GM12878 (cell line): ENCODE measurements around the gene CA11. TPM values are rescaled to one million over a fixed set of nuclear protein-coding genes. Genes with fewer than 3 reads are reported as not detected.

Experiments
- BHLHE40 ChIP-seq, 2 experiments: fragments of 450-650 bp in 1 of 2; IDR thresholded peaks; 2 replicates each; pipeline ENCODE4 v1.6.1; 2011 to 2017; ENCODE audit warnings: low read depth in 2 of 2, borderline replicate concordance in 1 of 2, improper control_type of control experiment in 1 of 2, low read length in 1 of 2, mild to moderate bottlenecking in 1 of 2
- CEBPB ChIP-seq, 2 experiments: fragments of 150-350 bp in 1 of 2; IDR thresholded peaks; 2 replicates each; pipeline ENCODE4 v1.6.1; 2012 to 2014; ENCODE audit warnings: low read depth in 2 of 2, low read length in 2 of 2, borderline replicate concordance in 1 of 2, inconsistent platforms in 1 of 2
- CHD1 ChIP-seq: IDR thresholded peaks from 2 replicates; pipeline ENCODE4 v1.6.1; 2012; ENCODE audit warnings: low read depth, low read length, improper control_type of control experiment
- DPF2 ChIP-seq: fragments of 450-650 bp; IDR thresholded peaks from 2 replicates; pipeline ENCODE4 v1.6.1; 2017; ENCODE audit warnings: mild to moderate bottlenecking
- EP300 ChIP-seq, 2 experiments: fragments of 150-350 bp in 1 of 2; IDR thresholded peaks; 2 replicates each; pipeline ENCODE4 v1.6.1; 2011 to 2012; ENCODE audit warnings: low read depth in 2 of 2, low read length in 2 of 2, borderline replicate concordance in 1 of 2, improper control_type of control experiment in 1 of 2, inconsistent platforms in 1 of 2; ENCODE audit not compliant: control insufficient read depth in 1 of 2
- ESRRA ChIP-seq: IDR thresholded peaks from 2 replicates; pipeline ENCODE4 v1.6.1; 2012; ENCODE audit warnings: mild to moderate bottlenecking, low read length, improper control_type of control experiment
- HDAC6 ChIP-seq: fragments of 200-600 bp; sonication (generic); IDR thresholded peaks from one replicate; pipeline ENCODE4 v1.8.0; 2017; ENCODE audit warnings: antibody characterized with exemption; ENCODE audit not compliant: unreplicated experiment
- MEF2A ChIP-seq: IDR thresholded peaks from 2 replicates; pipeline ENCODE4 v1.6.1; 2011; ENCODE audit warnings: low read depth, mild to moderate bottlenecking, low read length, moderate library complexity; ENCODE audit not compliant: insufficient read depth
- MTA3 ChIP-seq: IDR thresholded peaks from 2 replicates; pipeline ENCODE4 v1.6.1; 2012; ENCODE audit warnings: low read length, inconsistent platforms, borderline replicate concordance
- NFIC ChIP-seq: IDR thresholded peaks from 2 replicates; pipeline ENCODE4 v1.6.1; 2012; ENCODE audit warnings: low read depth, mild to moderate bottlenecking, inconsistent platforms, low read length, moderate library complexity
- NRF1 ChIP-seq: conservative IDR thresholded peaks from 2 replicates; pipeline ENCODE4 v1.6.1; 2011; ENCODE audit warnings: mild to moderate bottlenecking, low read depth, low read length, improper control_type of control experiment
- POLR2AphosphoS5 ChIP-seq: IDR thresholded peaks from 2 replicates; pipeline ENCODE4 v1.6.1; 2011; ENCODE audit warnings: mild to moderate bottlenecking, low read length, inconsistent platforms
- REST ChIP-seq: IDR thresholded peaks from 2 replicates; pipeline ENCODE4 v1.6.1; 2012; ENCODE audit warnings: mild to moderate bottlenecking, low read depth, low read length
- RUNX3 ChIP-seq: IDR thresholded peaks from 2 replicates; pipeline ENCODE4 v1.6.1; 2012; ENCODE audit warnings: low read length, inconsistent platforms
- SMAD1 ChIP-seq: fragments of 450-650 bp; IDR thresholded peaks from 2 replicates; pipeline ENCODE4 v1.6.1; 2018; ENCODE audit warnings: mild to moderate bottlenecking, low read depth; ENCODE audit not compliant: partially characterized antibody
- SRF ChIP-seq, 2 experiments: IDR thresholded peaks; 2 replicates each; pipeline ENCODE4 v1.6.1; 2011; ENCODE audit warnings: low read depth in 2 of 2, low read length in 2 of 2, mild to moderate bottlenecking in 1 of 2, moderate library complexity in 1 of 2
- TARDBP ChIP-seq: IDR thresholded peaks from 2 replicates; pipeline ENCODE4 v1.6.1; 2016; ENCODE audit warnings: borderline replicate concordance
- WRNIP1 ChIP-seq: IDR thresholded peaks from 2 replicates; pipeline ENCODE4 v1.6.1; 2011; ENCODE audit warnings: low read depth, low read length, improper control_type of control experiment, borderline replicate concordance
- polyA plus RNA-seq, 11 experiments: library from polyadenylated mRNA; depleted of rRNA in 4 of 11; unstranded in 6 of 11; stranded (reverse) in 5 of 11; fragments of >200 nt; fragmentation: Nextera tagmentation in 4 of 11; fragmentation: Illumina TruSeq in 1 of 11; extraction: Ambion mirVana in 4 of 11; extraction: Trizol in 1 of 11; gene quantifications; 1 replicate in 1 of 11; 2 replicates in 10 of 11; pipeline versions ENCODE4 v1.2.1 to v1.2.3, GENCODE V29; 2011 to 2016; ENCODE audit warnings: inconsistent platforms in 2 of 11, missing spikeins in 2 of 11, low read depth in 1 of 11
- total RNA-seq, 4 experiments: library from RNA; depleted of rRNA in 3 of 4; stranded (reverse); fragments of >200 nt in 3 of 4; fragmentation: Illumina TruSeq in 1 of 4; extraction: Trizol in 1 of 4; gene quantifications; 2 replicates each; pipeline versions ENCODE4 v1.2.1 to v1.2.3, GENCODE V29; 2013 to 2021
- TF ChIP-seq, protein P1 (sequence below): fragments of 450-650 bp; formaldehyde crosslinking; IDR thresholded peaks from 2 replicates; pipeline ENCODE4 v1.4.0; 2020; ENCODE audit warnings: mild to moderate bottlenecking, moderate library complexity
- TF ChIP-seq, protein P2 (sequence below): IDR thresholded peaks from 2 replicates; pipeline ENCODE4 v1.6.1; 2012; ENCODE audit warnings: low read depth, low read length, improper control_type of control experiment

The CA11 gene
- total and polyA plus RNA-seq, 10 of the 15 experiments (the other 5 are each of a cell fraction or from before 2014, with no cell fraction given) = 1.7 to 7.5 (median 2.4) TPM

- TF ChIP-seq REST = no peak
- no peak for TF ChIP-seq MTA3
- no peak for TF ChIP-seq SRF (IDR thresholded peaks at IDR 0.05; ENCODE audit: low read depth in 2 of 2, low read length in 2 of 2)
- no peak for TF ChIP-seq WRNIP1
- TF ChIP-seq CEBPB (IDR thresholded peaks at IDR 0.05; ENCODE audit: borderline replicate concordance in 1 of 2, low read depth in 2 of 2, low read length in 2 of 2) = no peak
- TF ChIP-seq SMAD1 = no peak
- TF ChIP-seq ESRRA = no peak
- TF ChIP-seq RUNX3 = no peak
- TF ChIP-seq EP300 (IDR thresholded peaks at IDR 0.05; ENCODE audit: borderline replicate concordance in 1 of 2, control insufficient read depth in 1 of 2, low read depth in 2 of 2, low read length in 2 of 2) = no peak
- TF ChIP-seq, protein P1, sequence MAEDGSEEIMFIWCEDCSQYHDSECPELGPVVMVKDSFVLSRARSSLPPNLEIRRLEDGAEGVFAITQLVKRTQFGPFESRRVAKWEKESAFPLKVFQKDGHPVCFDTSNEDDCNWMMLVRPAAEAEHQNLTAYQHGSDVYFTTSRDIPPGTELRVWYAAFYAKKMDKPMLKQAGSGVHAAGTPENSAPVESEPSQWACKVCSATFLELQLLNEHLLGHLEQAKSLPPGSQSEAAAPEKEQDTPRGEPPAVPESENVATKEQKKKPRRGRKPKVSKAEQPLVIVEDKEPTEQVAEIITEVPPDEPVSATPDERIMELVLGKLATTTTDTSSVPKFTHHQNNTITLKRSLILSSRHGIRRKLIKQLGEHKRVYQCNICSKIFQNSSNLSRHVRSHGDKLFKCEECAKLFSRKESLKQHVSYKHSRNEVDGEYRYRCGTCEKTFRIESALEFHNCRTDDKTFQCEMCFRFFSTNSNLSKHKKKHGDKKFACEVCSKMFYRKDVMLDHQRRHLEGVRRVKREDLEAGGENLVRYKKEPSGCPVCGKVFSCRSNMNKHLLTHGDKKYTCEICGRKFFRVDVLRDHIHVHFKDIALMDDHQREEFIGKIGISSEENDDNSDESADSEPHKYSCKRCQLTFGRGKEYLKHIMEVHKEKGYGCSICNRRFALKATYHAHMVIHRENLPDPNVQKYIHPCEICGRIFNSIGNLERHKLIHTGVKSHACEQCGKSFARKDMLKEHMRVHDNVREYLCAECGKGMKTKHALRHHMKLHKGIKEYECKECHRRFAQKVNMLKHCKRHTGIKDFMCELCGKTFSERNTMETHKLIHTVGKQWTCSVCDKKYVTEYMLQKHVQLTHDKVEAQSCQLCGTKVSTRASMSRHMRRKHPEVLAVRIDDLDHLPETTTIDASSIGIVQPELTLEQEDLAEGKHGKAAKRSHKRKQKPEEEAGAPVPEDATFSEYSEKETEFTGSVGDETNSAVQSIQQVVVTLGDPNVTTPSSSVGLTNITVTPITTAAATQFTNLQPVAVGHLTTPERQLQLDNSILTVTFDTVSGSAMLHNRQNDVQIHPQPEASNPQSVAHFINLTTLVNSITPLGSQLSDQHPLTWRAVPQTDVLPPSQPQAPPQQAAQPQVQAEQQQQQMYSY = no peak
- TF ChIP-seq HDAC6 = no peak
- 0 out of 4 replicates have a peak, but pooled peaks of 1 of the 2 experiments have one; percentile 31 for TF ChIP-seq BHLHE40 (IDR thresholded peaks at IDR 0.05; ENCODE audit: borderline replicate concordance in 1 of 2, low read depth in 2 of 2, low read length in 1 of 2)
- TF ChIP-seq DPF2 = peak; percentile 88; the same call in 1 of the 2 replicates
- no peak for TF ChIP-seq CHD1
- no peak for TF ChIP-seq NFIC
- TF ChIP-seq POLR2AphosphoS5 = no peak
- no peak for TF ChIP-seq MEF2A
- TF ChIP-seq NRF1 = no peak
- TF ChIP-seq TARDBP = no peak
- TF ChIP-seq, protein P2, sequence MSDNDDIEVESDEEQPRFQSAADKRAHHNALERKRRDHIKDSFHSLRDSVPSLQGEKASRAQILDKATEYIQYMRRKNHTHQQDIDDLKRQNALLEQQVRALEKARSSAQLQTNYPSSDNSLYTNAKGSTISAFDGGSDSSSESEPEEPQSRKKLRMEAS = no peak
Observed at GRCh38 chr19:48627201-48627864, 18.7 kb downstream of the CA11 start (continued).
